ENCODE measurements around the gene SLC12A7.

SLC12A7 gene

DNA sequence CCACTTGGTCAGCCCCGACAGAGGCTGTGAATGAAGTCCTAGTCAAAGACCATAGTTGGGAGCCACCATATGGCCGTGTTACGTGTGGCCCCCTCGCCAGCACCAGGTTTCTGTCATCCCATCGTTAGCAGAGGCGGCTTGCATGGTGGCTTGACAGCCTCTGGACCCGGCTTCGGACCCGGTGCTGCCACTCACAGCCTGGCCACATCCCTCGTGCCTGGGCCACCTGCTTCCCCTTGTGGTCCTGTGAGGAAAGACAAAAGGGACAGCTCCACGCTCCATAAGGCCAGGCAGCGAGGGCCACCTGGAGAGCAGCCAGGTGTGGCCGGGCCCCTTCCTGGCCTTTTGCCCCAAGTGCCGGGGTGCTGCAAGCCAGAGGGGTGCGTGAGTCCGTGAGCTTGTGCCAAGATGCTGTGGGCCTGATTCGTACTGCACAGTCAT lies 97.1 kb downstream of the SLC12A7 start:
- DNase-seq = no peak

DNA sequence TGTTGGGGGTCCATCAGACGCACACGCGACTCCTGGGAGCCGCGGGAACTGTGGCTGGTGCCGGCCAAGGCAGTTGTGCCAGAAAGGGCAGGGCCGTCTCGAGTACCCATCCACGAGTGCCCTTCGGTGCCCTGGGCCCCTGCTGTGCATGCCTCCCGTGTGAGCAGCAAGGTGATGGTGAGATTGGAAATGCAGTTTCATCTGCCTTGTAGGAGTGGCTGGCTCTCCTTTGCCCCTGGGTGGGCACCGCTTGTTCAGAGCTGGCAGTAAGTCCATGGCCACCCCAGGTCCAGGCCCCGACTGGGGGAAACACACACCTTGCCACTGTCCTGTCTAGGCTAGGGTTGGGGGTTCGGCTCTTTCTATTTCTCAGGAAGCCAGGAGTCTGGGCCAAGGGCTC lies 97.5 kb downstream of the SLC12A7 start:
- DNase-seq = no peak

DNA sequence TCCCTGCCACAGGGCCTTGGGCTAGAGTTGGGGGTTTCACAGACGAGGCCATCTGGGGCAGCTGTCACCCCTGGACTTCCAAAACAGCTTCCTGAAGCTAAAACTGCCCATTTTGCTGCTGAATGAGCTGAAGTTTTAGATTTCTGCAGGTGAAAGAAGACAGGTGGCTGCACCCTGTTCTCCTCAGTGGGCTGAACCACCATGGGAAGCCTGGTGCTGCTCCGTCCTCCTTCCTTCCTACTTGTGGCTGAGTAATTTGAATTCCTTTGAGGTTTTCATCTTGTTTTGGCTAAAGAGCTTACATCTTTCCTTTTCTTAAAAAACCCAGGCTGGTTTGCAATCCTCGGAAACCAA lies 97.9 kb downstream of the SLC12A7 start:
- DNase-seq = no peak

DNA sequence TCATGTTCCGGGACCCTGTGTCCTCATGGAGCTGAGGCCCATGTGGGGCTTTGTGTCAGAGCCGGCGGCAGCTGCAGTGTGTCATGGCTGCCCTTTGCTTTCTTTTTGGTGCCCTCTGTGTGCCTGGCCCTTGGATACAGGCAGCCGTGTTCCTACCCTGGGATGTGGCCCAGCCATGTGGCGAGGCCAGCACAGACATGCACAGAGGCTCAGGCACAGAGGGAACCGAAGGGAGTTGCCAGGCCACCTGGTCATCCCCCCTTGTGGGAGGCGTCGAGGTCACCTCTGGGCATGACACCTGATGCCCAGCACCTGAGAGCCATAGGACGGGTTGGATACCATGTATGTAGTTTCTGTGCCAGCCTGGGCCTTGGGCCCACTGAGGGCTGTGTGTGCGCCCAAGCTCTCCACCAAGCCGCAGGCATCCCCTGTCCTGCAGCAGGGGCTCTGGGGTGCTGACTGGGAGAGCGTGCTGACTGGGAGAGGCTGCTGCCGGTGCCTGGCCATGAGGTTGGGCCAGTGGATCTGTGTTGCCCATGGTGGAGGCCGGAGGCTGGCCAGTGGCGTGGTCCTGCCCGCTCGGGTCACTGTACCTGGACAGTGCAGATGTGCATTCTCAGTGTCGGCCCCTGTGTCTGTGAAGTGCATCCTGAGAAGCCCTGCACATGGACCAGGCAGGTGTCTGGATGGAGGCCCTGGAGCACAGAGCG lies 98.5 kb downstream of the SLC12A7 start:
- DNase-seq = no peak

DNA sequence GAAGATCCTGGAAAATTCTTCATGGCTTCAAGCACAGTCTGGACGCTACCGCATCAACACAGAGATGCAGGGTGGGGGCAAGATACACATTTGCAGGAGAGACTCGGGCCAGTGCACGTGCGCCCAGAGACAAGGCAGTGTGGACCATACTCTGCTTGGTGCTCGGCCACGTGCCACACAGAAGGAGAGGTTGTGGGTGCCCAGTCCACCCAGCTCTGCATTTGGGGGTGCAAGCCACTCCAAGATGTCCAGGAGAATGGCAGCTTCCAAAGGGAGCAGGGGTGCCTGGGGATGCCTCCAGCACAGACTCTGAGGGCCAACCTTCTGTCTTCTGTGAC lies 99.0 kb downstream of the SLC12A7 start:
- DNase-seq = no peak

DNA sequence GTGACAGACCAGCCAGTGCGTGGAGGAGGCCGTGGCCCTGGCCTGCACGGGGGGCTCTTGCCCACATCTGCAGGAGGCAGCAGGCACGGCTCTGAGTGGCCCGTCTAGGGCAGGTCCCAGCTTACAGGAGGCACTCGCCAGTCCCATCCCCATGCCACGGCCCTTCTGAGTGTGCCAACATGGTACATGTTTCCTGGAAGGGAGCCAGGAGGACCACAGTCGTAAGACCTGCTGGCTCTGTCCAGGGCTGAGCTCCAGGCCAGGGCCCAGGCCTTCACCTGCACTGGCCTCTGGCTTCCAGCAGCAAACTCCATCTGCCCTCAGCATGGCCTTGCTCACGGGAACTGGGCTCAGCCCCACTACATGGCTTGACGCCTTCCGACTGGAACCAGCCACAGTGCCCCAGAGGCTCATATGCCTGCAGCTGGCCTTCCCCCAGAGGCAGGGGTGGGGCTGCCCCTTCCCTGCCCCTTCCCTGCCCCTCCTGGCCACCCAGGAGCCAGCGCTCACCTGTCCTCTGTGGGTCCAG lies 99.5 kb downstream of the SLC12A7 start:
- no peak for DNase-seq

DNA sequence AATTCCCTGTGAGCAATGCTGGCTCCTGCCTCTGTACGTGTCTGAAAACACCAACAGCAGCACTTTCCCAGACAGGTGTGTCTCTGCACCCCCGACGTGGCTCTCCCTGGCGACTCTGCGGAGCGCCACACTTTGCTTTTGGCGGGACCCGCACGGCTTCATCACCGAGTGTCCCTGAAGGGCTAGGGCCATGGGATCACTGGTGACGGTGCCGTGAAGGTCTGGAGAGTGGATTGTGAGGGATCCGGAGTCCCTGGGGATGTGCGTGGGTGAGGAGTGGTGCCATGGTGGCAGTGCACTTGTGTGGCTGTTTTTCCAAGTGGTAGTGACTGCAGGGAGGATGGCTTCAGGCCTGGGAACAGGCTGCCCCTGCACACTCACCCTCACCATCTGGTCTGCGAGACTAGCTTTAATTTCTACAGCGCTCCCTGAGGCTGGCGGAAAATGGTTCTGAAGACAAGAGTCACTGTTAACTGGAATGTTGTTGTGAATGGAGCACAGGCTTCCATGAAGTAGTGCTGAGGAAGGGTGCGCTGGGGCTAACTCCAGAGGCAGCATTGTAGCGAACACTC lies 100.0 kb downstream of the SLC12A7 start:
- DNase-seq = no peak

DNA sequence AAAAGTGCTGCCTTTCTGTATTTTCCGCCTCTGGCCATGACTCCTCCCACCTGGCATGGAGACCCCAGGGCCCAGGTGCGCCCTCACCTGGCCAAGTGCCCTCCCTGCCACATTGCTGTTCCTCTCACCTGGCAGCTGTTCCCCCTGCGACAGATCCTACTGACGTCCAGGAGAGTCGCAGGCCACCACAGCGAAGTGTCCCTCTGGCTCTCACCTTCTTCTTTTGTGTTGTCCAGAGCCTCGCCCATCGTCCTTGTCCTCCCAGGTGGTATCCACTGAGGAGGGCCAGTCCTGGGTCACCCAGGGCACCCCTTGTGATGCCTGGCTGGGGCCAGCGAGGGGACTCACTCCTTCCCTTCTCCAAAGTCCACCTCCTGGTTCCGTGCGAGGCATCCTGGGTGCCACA lies 100.6 kb downstream of the SLC12A7 start:
- DNase-seq = peak; percentile 64

DNA sequence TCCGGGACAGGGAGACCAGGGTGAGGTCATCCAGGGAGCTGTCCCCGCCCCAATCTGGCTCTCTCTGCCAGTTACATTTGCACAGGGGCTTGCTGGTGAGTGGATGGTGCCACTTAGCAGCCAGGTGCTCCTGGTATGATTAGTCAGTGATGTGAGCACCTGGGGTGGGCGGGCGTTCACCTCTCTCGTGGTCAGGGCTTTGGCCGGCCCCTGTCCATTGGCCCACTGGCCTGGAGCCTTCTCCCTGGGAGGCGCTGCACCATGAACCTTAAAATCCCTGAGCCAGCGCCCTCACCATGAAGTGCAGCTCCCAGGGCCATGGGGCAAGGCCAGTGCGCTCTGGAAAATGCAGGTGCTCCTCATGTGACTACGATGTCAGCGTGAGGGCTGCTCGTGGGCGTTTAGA lies 101.2 kb downstream of the SLC12A7 start:
- DNase-seq = peak; percentile 50

DNA sequence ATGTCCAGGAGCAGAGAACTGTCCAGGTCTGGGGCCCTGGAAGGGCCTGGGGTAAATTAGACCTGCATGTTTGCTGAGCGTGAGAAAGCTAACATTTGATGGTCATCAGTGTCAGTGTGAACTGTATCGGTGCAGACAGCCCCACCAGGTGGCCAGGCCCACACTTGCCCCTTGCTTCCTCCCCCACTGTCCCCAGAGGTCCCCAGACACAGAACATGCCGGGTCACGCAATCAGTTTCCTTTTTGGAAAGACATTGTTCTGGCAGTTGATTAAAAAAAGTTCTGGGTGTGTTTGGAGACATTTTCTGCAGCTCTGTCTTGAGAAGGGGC lies 101.7 kb downstream of the SLC12A7 start:
- no peak for DNase-seq

DNA sequence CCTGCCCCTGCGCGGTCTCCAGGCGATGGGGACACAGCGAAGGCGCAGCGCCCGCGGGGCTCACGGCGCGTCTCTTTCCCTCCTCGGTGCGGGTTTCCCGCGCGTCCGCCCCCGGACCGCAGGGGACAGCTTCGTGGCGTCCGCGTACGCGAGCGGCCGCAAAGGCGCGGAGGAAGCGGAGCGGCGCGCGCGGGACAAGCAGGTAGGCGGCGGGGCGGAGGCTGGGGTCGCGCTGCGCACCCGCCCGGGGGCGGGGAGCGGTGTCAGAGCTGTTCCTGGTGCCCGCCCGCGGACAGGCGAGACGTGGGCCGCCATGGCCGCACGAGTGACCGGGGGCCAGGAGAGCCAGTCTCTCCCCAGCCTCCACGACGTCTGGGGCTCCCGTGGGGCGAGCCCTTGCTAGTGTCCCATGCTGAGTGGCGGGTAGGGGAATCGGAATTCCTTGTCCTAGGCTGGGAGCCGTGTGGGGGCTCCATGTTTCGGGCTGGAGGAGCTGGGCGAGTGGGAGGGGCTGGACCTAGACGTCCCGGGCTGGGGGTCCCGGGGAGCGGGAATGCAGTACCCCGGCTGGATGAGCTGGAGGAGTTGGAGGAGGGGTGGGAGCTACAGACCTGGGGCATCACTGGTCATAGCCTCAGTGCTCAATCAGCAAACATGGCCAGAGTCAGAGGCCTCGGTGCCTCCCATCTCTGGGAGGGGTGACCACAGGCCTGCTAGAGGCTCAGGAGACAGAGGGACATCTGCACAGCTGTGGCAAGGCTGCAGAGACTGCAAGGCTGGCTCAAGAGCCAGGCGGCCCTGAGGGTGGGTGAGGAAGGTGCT lies 102.3 kb downstream of the SLC12A7 start:
- no peak for DNase-seq

DNA sequence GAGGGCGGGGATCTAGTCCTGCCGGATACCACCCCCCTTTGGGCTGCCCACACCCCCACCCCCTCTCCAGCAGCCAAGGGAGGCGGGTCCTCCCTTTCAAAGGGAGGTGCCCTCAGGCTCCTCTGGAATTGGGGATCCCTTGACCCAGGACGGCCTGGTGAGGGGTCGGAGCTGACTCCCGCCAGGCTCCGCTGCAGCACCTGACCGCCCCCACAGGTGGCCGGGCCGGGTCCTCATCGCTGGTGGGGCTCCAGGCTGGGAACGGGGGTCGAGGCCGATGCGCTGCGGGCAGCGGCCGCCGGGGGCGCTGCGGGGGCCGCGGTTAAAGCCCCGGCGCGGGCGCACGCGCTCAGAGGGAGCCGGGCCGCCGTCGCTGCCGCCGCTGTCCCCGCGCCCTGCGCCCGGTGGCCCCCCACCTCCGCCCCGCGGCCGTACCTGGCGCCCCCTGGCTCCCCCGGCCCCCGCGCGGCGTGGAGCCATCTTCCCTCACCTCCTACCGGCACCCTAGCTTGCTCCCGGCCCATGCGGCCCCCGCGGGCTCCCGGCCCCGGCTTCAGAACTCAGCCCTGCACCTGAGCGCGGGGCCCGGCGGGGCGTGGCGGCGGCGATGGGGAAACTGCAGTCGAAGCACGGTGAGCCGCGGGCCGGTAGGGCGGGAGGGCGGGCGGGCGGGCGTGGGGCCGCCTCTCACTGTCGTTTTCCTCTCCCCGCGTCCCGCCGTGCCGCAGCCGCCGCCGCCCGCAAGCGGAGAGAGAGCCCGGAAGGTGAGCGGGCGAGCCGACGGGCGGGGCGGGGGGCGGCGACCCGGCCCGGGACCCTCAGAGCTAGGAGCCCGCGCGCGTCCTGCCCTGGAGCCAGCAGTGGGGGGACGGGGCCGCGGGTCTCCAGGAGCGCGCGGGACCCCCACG lies 103.2 kb downstream of the SLC12A7 start, which contains the start of gene NKD2:
Gene NKD2 (plus strand): TSS at position 352 of the 908 bp plus-strand sequence. CDS start 256 bp downstream, at position 608.
- DNase-seq = peak; percentile 29

DNA sequence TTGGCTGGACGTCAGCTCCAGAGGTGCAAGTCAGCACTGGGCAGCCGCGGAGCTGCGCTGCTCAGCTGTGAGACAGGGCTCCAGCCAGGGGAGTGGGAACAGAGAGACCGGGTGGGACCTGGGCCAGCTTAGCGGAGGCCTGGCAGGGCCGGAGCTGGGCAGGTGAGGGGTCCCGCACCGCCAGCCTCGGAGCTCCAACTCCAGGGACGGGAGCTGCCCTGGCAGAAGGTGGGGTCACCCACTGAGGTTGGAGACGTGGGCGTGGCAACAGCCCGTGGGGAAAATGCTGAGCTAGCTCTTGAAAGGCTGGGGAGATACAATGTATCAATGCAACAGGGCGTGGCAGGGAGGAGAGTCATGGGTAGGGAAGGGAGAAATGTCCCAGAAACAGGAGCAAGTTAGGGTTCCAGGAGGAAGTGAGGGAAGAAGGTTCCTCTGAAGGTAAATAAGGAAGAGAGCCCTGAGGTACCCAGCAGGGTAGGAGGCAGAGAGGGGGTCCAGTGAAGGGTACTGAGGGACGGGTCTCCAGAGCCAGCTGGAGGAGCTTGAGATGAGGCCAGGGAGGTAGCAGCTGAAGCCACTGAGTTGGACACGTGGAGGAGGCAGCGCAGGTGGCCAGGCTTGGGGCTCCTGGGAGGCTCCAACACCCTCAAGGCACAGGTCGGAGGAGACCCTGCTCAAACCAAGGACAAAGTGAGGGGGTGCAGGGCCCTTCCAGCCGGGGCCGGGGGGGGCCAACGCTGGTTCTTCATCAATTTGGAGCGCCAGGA lies 104.0 kb downstream of the SLC12A7 start:
- DNase-seq = no peak

DNA sequence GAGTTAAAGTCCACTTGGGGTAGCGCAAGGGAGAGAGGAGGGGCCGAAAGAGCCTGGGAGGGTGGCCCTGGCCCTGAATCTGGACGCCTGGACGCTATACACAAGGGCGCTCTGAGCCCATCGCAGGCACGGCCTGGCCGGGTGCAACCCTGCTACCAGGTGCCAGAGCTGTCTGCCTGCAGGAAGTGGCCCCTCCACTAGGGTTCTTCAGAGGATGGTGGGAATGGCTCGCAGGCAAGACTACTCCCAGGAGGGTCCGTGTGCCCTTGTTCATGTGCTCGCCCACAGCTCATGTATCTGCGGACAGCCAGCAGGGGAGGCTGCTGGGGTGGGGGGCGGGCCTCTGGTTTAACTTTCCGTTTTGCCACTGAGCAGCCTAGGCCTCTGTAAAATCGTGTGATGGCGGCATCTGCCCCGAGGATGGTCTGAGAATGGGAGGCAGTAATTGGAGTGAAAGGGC lies 104.6 kb downstream of the SLC12A7 start:
- DNase-seq = no peak

DNA sequence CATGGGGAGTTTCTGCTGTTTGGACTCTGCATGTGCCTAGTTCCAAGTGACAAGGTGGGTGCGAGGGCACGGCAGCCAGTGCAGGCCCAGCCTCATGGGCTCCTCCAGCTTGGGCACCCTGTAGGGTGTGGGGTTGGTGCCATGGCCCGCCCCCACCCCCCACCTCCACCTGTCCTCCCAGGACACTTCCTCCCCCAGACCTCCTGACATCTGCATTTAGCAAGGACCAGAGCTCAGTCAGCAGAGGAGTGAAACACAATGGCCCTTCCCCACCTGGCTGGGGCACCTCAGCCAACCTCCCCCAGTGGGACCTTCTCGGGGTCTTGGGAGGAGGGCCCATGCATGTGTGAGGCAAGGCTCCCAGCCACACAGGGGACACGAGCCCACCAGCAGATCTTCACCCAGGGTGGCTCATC lies 105.2 kb downstream of the SLC12A7 start:
- no peak for DNase-seq

DNA sequence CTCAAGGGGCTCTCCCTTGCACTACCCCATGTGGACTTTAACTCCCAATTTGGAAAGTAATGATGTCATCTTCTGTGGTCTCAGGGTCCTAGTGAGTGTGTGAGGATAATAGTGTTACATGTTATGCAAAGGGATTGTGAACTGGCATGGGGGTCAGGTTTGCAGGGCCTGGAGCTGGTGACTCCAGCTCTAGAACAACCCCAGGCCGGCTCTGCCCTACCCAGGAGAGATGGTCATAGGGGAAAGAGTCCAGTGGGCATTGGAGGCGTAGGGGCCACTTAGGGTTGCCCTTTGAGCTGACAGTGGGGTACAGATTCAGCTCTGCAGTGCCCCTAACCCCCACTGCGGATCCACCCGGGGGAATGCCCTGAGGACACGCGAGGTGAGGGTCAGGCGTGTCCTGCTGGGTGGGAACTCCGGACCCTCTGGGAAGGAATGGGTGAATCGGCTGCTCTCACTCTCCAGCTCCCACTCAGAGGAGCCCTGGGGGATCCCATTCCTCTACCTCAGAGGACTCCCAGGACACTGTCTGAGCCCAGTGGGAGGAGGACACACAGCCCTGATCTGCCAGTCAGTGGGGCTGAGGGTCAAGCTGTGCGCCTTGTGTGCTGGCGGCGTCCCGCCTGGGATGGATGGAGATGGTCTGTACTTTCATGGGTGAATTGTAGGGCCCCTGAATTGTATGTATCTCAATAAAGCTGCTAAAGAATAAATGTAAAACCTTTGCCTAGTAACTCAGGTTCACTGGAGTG lies 105.8 kb downstream of the SLC12A7 start:
- DNase-seq = no peak

DNA sequence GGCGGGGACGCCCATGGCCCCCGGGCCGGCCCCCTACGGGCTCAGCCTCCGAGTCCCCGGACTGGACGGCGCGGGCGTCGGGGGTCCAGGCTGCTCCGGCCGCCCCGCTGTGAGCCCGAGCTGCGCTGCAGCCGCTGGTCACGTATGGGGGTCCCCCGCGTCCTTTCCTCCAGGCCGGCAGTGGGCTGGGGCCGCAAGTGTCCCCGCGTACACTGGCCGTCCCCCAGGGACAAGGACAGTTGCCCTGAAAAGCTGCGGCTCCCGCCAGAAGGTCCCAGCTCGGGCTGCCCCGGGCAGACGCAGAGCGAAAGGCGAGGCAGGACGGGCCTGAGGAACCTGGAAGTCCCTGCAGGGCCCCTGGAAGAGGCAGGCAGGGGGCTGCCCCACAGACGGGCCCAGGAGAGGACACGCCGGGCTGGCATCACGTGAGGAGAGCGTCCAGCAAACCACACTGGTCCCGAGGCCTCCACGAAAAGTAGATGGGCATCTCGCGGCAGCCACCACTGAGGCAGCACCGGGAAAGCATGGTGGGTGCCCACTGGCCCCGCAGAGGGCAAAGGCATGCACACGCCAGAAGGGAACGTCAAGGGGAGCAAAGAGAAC lies 106.5 kb downstream of the SLC12A7 start:
- no peak for DNase-seq

DNA sequence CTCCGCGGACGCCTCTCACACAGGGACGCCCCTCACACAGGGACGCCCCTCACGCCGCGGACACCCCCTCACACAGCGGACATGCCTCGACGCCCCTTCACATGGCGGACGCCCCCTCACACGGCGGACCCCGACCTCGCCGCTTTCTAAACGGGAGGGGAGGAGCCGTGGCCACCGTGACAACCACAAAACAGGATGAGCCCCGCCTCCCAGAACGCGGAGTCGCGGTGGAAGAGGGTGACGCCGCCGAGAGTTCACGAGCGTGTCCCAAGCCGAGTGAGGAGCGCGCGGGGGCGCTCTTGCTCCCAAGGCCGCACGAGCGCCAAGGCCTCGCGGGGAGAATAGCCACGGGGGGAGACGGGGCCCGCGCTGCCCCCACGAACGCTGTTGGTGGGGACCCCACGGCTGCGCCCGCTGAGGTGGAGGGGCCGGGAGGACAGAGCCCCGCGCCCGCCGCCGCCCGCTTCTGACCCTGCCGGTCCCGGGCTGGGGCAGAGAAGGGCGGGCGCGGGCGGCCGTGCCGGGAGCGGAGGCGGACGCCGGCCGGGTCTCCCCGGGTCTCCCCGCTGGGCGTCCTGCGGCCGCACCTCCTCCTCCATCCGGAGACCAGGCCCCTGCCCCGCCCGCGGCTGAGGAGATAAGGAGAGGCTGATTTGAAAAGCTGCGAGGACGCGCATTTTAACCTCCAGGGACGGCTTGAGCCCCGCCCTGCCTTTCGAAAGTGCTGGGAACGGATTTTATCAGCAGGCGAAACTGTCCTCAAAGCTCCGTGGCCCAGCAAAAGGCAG lies 107.2 kb downstream of the SLC12A7 start:
- DNase-seq = peak; percentile 20

DNA sequence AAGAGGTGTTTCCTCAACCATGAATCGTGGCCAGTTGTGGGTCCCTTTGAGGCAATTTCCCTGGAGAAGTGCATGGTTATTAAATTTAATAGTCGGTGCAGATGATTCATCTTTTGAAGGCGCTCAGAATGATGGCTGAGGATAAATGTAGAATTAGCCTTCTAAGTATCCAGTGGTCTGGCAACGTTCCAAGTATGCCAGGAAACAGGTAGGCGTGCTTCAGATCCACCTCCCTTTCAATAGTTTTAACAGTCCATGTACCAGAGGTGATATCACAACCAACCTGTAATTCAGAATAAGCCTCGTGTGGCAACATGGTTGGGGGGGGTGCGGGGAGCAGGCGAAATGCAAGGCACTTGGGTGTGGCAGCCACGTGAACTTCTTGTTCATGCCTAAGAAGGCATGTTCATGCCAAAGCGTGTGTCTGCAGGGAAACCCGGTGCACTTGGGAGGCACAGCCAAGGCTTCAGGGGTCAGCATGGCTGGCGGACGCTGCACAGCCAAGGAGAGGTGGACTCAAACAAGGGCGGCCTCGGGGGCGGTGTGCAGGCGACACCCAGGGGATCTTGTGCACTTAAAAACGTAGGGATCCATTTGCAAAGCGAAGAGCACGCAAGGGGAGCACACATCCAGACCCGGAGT lies 108.4 kb downstream of the SLC12A7 start:
- peak; percentile 89 for DNase-seq

Data from NCI-H1105 (cell line).